ENCODE results near the gene MSL3B.

The MSL3B gene

DNA sequence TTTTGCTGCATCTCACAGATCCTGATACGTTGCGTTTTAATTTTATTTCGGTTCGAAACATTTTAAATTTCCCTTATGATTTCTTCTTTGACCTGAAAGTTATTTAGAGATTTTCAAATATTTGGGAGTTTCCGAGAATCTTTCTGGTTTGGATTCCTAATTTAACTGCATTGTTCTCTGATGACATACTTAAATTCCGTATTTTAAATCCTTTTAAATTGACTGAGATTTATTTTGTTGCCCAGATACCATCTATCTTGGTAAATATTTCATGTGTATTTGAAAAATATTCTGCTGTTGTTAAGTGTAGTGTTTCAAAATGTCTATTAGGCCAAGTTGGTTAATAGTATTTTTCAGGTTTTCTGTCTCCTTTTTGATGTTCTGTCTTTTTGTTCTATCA is 52.3 kb downstream of the MSL3B start:
- no peaks in the 10 kb centered on the region for H3K36me3 ChIP-seq
- TF ChIP-seq, protein P1, sequence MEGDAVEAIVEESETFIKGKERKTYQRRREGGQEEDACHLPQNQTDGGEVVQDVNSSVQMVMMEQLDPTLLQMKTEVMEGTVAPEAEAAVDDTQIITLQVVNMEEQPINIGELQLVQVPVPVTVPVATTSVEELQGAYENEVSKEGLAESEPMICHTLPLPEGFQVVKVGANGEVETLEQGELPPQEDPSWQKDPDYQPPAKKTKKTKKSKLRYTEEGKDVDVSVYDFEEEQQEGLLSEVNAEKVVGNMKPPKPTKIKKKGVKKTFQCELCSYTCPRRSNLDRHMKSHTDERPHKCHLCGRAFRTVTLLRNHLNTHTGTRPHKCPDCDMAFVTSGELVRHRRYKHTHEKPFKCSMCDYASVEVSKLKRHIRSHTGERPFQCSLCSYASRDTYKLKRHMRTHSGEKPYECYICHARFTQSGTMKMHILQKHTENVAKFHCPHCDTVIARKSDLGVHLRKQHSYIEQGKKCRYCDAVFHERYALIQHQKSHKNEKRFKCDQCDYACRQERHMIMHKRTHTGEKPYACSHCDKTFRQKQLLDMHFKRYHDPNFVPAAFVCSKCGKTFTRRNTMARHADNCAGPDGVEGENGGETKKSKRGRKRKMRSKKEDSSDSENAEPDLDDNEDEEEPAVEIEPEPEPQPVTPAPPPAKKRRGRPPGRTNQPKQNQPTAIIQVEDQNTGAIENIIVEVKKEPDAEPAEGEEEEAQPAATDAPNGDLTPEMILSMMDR (IDR thresholded peaks at IDR 0.05), result no peak
- peaks cover 9% of the 10 kb centered on the region for H3K27me3 ChIP-seq
- no peak overlapping the region for H3K27ac ChIP-seq
- H3K4me1 ChIP-seq (ENCODE audit: control insufficient read depth in 1 of 2, insufficient read depth in 1 of 2, low read depth in 1 of 2, low read length in 1 of 2), result no peaks in the 10 kb centered on the region
- H3K9me3 ChIP-seq, result no peaks in the 10 kb centered on the region
- H3K4me3 ChIP-seq (ENCODE audit: low read depth in 1 of 2, low read length in 1 of 2), result no peak overlapping the region
